Urinary bladder (tissue), 4 donors: ENCODE data around the gene NARS2. TPM values are rescaled to one million over a fixed set of nuclear protein-coding genes. Genes with fewer than 3 reads are reported as not detected.

ENCODE experiments used
- DNase-seq: peaks from one replicate; pipeline ENCODE4 v3.0.0-alpha.2; 2015; ENCODE audit errors: extremely low spot score
- H3K27ac ChIP-seq: one replicate; pipeline ENCODE4 v1.5.1; 2013; ENCODE audit warnings: low read depth, mild to moderate bottlenecking, moderate library complexity
- H3K36me3 ChIP-seq: one replicate; pipeline ENCODE4 v1.6.1; 2013; ENCODE audit warnings: mild to moderate bottlenecking, moderate library complexity; ENCODE audit not compliant: insufficient read depth
- H3K4me1 ChIP-seq: one replicate; pipeline ENCODE4 v1.6.1; 2013; ENCODE audit warnings: mild to moderate bottlenecking, moderate library complexity; ENCODE audit not compliant: insufficient read depth
- H3K4me3 ChIP-seq: one replicate; pipeline ENCODE4 v1.5.1; 2013; ENCODE audit warnings: low read depth, low read length
- WGBS: extraction: QIAGEN DNeasy Blood & Tissue Kit; methylation state at CpG from one replicate; pipeline ENCODE4 v1.1.7; 2013; 5-methylcytosine and 5-hydroxymethylcytosine counted together
- polyA plus RNA-seq: library from polyadenylated mRNA; stranded (reverse); fragments of 200-250 nt; gene quantifications from one replicate; pipeline ENCODE4 v1.2.3, GENCODE V29; 2013
- total RNA-seq: library from RNA; depleted of rRNA; stranded (reverse); fragments of >200 nt; gene quantifications from one replicate; pipeline ENCODE4 v1.2.3, GENCODE V29; 2014
- donor health status: healthy with polysubstance abuse.
- donor health status: healthy.

Gene NARS2
- total and polyA plus RNA-seq, 2 donors = 10.7 to 17.6 TPM

DNA sequence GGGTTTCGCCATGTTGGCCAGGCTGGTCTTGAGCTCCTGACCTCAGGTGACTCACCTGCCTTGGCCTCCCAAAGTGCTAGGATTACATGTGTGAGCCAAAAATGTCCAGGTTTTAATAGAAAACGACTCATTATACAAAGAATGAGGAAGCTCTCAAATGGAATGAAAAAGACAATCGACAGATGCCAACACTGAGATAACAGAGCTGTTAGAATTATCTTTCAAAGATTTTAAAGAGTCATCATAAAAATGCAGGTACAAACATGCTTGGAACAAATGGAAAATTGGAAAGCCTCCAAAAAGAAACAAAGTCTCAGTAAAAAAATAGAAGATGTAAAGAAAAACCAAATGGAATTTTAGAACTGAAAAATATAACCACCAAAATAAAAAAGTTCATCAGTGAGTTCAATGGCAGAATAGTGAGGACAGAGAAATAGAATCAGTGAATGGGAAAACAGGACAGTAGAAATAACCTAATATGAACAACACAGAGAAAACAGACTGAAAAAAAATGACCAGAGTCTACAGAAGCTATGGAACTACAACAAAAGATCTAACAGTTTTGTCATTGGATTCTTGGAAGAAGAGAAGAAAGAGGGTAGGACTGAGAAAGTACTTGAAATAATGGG is 168.0 kb downstream of the NARS2 start:
- no peak for DNase-seq
- H3K4me1 ChIP-seq = no peaks in the 10 kb centered on the region
- WGBS = 84% methylated on average over 3 of the region's 3 CpGs
- no peak overlapping the region for H3K4me3 ChIP-seq
- no peak overlapping the region for H3K27ac ChIP-seq
- no peaks in the 10 kb centered on the region for H3K36me3 ChIP-seq

- WGBS = 94% methylated on average over 2 of the region's 2 CpGs
Observed at GRCh38 chr11:78405805-78406204, 168.9 kb downstream of the NARS2 start.

DNA sequence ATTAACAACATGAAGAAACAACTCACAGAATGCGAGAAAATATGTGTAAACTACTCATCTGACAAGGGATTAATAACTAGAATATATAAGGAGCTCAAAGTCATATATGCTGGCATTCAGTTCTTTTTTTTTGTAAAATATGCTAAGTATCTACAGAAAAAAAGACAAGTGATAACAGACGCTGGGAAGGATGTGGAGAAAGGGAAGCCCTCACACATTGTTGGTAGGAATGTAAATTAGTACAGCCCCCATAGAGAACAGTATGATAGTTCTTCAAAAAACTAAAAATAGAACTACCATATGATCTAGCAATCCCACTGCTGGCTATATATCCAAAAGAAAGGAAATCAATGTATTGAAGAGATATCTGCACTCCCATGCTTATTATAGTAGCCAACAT is 170.9 kb downstream of the NARS2 start:
- DNase-seq = no peak
- Histone ChIP-seq H3K4me1 (no peaks in the 10 kb centered on the region), H3K27ac (no peak overlapping the region), H3K4me3 (no peak overlapping the region), H3K36me3 (no peaks in the 10 kb centered on the region)
- WGBS = 73% methylated on average over 2 of the region's 2 CpGs

More at GRCh38 chr11:78405805-78406204, 168.9 kb downstream of the NARS2 start:
- no peak for DNase-seq
- Histone ChIP-seq H3K36me3 (no peaks in the 10 kb centered on the region), H3K27ac (no peak overlapping the region), H3K4me1 (no peaks in the 10 kb centered on the region), H3K4me3 (no peak overlapping the region)

- Histone ChIP-seq H3K4me3 (no peak overlapping the region), H3K4me1 (no peaks in the 10 kb centered on the region), H3K36me3 (no peaks in the 10 kb centered on the region), H3K27ac (no peak overlapping the region)
- 96% methylated on average over 3 of the region's 3 CpGs for WGBS
- no peak for DNase-seq
Observed at GRCh38 chr11:78402847-78403246, 171.8 kb downstream of the NARS2 start.

- H3K36me3 ChIP-seq = no peaks in the 10 kb centered on the region
- 96% methylated on average over 3 of the region's 3 CpGs for WGBS
- H3K27ac ChIP-seq = no peak overlapping the region
- DNase-seq = no peak
- H3K4me1 ChIP-seq = no peaks in the 10 kb centered on the region
- no peak overlapping the region for H3K4me3 ChIP-seq
Observed at GRCh38 chr11:78400702-78401101, 174.0 kb downstream of the NARS2 start.

- Histone ChIP-seq H3K27ac (no peak overlapping the region), H3K4me3 (no peak overlapping the region), H3K4me1 (no peaks in the 10 kb centered on the region), H3K36me3 (no peaks in the 10 kb centered on the region)
- WGBS = 82% methylated on average over 1 of the region's 1 CpG
- DNase-seq = no peak
Observed at GRCh38 chr11:78400116-78400515, 174.5 kb downstream of the NARS2 start.

GRCh38 chr11:78399136-78399535 is 175.5 kb downstream of the NARS2 start:
- Histone ChIP-seq H3K4me1 (no peaks in the 10 kb centered on the region), H3K4me3 (no peak overlapping the region), H3K36me3 (no peaks in the 10 kb centered on the region), H3K27ac (no peak overlapping the region)
- DNase-seq = no peak
- WGBS = 88% methylated on average over 4 of the region's 4 CpGs

- WGBS = 80% methylated on average over 1 of the region's 1 CpG
- Histone ChIP-seq H3K4me3 (no peak overlapping the region), H3K36me3 (no peaks in the 10 kb centered on the region), H3K27ac (no peak overlapping the region), H3K4me1 (no peaks in the 10 kb centered on the region)
- DNase-seq = no peak
Observed at GRCh38 chr11:78398715-78399114, 175.9 kb downstream of the NARS2 start.

- no peak overlapping the region for H3K4me3 ChIP-seq
- no peaks in the 10 kb centered on the region for H3K36me3 ChIP-seq
- H3K4me1 ChIP-seq = no peaks in the 10 kb centered on the region
- H3K27ac ChIP-seq = no peak overlapping the region
- 87% methylated on average over 3 of the region's 3 CpGs for WGBS
- DNase-seq = no peak
Observed at GRCh38 chr11:78397398-78397797, 177.3 kb downstream of the NARS2 start.

GRCh38 chr11:78395597-78395996 is 179.1 kb downstream of the NARS2 start:
- DNase-seq = no peak
- H3K27ac ChIP-seq = no peak overlapping the region
- 89% methylated on average over 1 of the region's 1 CpG for WGBS
- H3K4me3 ChIP-seq = no peak overlapping the region
- H3K4me1 ChIP-seq = no peaks in the 10 kb centered on the region
- no peaks in the 10 kb centered on the region for H3K36me3 ChIP-seq

DNA sequence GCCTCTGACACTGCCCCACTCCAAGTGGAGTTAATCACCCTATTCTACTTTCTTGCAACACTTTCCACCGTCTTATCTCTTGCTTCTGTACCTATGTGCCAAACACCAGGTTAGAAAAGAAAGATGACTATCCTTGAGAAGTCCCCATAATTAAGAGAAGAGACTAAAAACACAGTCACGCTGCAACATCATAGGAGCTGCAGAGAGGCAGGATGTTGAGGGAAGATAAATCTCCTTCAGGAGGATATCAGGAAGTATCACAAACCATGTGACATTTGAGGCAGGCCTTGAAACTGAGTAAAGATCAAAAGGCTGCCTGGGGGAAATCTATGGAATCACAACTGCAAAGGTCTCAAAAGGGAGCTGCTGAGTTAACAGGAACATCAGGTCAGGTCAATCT is 181.8 kb downstream of the NARS2 start:
- WGBS = 73% methylated on average over 2 of the region's 2 CpGs
- H3K27ac ChIP-seq = no peak overlapping the region
- H3K4me3 ChIP-seq = no peak overlapping the region
- H3K4me1 ChIP-seq = no peaks in the 10 kb centered on the region
- no peak for DNase-seq
- H3K36me3 ChIP-seq = no peaks in the 10 kb centered on the region

- DNase-seq = no peak
- Histone ChIP-seq H3K36me3 (no peaks in the 10 kb centered on the region), H3K27ac (no peak overlapping the region), H3K4me1 (no peaks in the 10 kb centered on the region), H3K4me3 (no peak overlapping the region)
- WGBS = 92% methylated on average over 1 of the region's 1 CpG
Observed at GRCh38 chr11:78391424-78391823, 183.2 kb downstream of the NARS2 start.

GRCh38 chr11:78390809-78391208 is 183.9 kb downstream of the NARS2 start:
- Histone ChIP-seq H3K36me3 (no peaks in the 10 kb centered on the region), H3K4me1 (no peaks in the 10 kb centered on the region), H3K4me3 (no peak overlapping the region), H3K27ac (no peak overlapping the region)
- WGBS = 81% methylated on average over 5 of the region's 5 CpGs
- DNase-seq = no peak

- DNase-seq = no peak
- no peak overlapping the region for H3K27ac ChIP-seq
- no peak overlapping the region for H3K4me3 ChIP-seq
- no peaks in the 10 kb centered on the region for H3K36me3 ChIP-seq
- WGBS = 72% methylated on average over 3 of the region's 3 CpGs
- no peaks in the 10 kb centered on the region for H3K4me1 ChIP-seq
Observed at GRCh38 chr11:78386215-78386941, 188.3 kb downstream of the NARS2 start.
